ENCODE measurements around the gene PRRT1B. TPM values are rescaled to one million over a fixed set of nuclear protein-coding genes. Genes with fewer than 3 reads are reported as not detected.

The PRRT1B gene
- total RNA-seq, 1 donor from 2014 or later, result 11.1 TPM

DNA sequence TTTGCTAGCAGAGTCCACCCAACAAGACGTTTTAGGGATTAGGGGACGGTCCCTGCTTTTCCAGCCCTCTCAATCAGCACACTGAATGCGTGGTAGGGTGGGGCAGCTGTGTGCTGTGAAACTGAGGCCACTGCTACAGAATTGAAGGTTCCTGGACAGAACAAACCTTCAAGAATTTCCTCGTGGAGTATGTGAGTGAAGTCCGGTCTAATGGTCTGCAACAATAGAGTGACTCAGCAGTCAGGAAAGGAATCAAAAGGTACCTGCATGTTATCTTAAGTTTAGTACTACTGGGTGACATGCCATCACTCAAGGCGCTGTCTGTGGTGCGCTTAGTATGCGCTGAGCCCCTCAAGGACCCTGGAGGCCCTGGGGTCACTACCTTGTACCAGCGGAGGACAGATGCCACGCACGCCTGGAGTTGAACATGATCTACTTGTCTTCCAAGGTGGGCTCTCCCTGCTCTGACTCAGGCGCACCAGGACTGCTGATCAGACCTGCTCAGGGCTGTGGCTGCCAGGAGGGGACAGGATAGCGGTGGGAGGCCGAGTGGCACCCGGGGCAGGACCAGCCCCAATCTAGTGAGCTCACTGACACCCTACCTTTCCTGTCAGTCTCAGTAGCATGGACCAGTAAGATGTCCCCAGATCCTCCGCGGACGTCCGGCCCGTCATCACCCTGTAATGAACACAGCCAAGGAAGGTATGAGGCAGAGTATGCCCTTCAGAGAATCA, 50.5 kb downstream of the PRRT1B start:
- DNase-seq (ENCODE audit: low spot score), result no peak

DNA sequence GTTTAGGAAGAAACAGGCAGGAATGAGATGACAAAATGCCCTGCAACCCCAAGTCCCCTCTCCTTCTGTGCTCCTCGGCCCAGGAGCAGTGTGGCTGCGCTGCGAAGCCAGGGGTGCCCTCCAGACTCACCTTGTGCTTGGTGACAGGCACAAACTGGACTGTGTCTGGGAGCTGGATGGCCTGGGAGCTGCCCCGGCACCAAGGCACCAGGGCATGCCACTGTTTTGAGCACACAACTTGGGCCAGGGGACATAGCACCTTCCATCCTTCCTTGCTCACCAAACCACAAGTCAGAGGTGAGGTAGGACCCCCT, 51.1 kb downstream of the PRRT1B start:
- DNase-seq (ENCODE audit: low spot score), result no peak

DNA sequence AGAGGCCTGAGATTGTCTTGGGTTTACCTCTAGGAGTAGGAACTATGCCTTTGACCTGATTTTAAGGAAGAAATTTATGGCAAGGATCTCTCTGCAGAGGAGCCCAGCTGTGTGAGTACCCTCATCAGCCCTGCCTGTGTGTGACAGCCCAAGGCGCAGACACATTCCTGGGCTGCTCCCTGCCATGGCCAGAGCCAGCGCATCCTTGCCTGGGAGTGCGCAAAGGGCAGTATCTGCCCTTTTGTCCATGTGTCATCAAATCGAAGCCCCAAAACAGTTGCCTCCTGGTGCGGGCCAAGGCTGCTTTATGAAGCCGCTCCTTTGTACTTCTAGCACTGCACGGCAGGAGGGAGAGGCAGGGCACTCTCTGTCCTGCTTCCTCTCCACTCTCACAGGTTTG, 51.9 kb downstream of the PRRT1B start:
- DNase-seq (ENCODE audit: low spot score), result no peak

DNA sequence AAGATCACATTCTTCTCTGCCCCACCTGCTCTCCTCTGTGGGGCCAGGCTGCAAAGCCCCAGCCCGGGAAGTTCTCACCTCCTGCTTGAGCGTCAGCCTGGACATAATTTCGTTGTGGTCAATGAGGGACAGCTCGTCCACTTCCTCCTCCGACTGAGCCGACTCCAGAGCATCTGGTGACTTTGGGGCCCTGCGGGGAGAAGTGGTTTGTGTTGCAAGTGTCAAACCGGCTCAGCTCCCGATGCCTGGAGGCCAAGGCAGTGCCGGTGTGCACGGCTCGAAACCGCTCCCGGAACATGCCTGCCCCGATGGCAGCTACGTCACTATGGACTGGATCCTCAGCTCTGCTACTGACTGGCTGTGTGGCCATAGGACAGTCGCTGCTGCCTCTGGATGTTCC, 52.8 kb downstream of the PRRT1B start:
- DNase-seq (ENCODE audit: low spot score), result peak; percentile 45

DNA sequence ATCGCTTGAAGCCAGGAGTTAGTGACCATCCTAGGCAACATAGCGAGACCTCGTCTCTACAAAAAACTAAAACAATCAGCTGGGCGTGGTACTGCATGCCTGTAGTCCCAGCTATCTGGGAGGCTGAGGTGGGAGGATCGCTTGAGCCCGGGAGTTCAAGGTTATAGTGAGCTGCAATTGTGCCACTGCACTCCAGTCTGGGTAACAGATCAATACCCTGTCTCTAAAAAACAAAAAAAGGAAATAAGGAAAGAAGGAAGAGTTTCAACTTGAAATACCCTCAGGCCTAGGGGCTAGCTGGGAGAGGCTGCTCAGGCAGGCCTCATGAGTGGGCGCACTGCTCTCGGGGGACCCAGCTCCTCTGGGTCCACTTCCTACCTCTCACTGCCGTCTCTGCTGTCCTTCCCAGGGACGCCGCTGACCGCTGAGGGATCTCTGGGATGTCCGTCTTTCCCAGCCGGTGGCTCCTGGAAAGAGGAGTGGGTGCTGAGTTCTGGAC, 56.4 kb downstream of the PRRT1B start:
- peak; percentile 29 for DNase-seq (ENCODE audit: low spot score)

DNA sequence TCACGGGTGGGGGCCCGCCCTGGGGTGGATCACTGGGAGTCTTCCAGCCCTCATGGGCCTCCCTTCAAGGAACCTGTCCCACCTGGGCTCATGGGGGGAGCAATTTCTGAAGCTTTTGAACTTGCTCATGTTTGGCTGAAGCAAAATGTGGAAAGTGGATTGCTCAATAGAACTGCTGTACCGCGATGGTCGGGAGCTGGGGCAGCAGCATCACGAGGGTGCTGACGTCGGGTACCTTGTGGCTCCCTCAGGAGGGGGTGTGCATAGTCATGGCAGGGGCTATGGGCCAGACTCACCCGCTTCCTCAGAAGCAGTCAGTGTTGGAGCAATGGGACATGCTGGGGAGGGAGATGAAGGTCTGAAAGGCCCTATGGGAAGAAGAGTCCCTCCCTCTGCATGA, 57.9 kb downstream of the PRRT1B start:
- no peak for DNase-seq (ENCODE audit: low spot score)

DNA sequence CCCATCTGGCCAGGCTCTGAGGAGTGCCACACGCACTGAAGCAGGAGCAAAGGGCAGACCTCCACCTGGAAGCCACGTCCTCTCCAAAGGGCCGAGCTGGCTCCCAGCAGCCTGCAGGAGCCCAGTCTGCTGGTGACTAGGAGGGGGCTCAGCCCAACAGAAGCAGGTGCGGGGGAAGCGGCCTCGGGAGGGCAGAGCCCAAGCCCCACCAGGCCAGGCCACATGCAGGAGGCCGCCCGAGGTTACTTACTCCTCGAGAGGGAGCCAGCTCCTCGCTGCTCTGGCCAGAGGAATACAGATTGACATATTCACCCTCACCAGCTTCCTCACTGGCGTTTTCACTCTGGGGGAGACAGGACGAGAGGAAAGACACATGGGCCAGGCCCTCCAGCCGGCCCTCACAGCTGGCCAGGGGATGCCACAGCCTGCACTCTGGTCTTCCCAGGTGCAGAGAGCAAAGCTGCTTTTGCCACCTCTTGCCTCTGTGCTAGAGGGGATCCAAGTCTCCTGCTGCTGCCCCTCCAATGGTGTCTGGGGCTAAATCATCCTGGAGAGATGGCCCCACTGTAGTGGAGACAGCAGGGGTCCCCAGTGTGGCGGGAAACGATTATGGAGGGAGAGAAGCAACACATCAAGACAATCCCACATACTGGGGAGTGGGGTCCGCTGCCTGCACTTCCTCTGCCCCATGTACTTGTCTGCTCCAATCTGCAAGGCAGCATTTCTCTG, 58.6 kb downstream of the PRRT1B start:
- no peak for DNase-seq (ENCODE audit: low spot score)

DNA sequence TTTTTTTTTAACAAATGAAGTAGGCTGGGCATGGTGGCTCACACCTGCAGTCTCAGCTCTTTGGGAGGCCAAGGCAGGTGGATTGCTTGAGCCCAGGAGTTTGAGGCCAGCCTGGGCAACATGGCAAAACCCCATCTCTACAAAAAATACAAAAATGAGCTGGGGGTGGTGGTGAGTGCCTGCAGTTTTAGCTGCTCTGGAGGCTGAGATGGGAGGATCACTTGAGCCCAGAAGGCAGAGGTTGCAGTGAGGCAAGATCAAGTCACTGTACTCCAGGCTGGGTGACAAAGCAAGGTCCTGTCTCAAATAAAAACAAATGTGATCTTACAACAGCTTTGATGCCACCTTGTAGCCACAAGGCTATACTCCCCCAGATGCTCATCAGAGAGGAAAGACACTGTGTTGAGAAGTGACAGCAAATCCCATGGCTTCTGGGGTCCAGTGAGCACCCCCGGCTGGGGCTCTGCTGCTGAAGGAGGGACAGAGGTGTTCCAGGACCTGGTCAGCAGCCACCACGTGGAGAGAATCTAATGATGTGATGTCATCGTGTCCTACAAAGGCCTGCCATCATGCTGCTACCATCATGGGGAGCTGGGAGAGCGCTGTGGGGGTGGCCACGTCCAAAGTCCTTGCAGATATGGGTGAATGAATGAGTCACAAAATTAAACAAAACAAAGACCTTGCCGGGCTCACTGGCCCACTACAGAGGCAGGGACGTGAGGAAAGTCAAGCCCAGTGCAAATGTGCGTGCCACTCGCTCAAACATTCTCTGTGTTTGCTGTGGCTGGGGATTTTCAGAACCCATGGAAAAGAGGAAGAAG, 60.7 kb downstream of the PRRT1B start:
- DNase-seq (ENCODE audit: low spot score), result peak; percentile 89

DNA sequence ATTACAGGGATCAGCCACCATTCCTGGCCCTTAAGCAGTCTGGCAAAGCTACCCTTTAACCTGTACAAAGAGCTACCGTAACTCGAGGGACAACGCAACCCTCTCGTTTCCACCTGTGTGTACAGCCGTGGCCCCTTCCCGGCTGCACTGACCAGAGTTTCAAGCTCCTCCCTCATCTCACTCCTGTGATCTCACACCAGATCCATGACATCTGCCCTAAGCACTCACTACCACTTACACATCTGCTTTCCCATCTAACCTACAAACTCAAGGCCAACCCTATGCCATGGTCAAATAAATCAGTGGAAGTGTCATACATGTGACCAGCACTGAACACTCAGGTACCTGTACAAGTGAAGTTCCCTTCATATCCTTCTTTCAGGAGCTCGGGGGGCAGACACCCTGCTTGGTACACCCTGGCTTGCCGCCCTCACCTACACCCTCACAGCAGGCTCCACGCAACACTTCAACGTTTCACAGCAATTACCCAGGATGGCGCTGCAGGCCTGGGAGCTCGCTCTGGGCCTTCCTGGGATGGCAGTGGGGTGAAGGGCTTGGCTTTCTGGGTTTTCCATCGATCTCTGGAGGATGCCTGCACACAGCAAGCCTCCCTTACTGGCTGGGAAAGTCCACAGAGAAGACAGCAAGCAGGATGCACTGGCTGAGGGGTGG, 61.7 kb downstream of the PRRT1B start:
- DNase-seq (ENCODE audit: low spot score), result no peak

DNA sequence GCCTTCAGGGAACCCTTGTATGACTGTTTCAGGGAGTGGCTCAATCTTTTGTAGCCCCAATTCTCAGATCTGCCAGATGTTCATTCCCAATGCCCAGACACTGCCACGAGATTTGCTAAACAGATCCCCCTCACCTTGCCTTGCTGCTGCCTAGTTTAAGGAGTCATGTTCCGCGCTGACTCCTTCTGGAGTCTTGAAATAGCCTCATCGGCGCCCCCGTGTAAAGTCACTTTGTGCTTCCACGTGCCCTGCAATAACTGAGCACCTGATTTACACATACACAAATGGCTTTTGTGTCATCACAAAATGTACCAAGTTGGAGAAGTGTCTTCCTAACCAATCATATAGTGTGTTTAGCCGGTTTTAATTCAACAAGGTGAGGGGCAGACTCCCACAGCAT, 62.3 kb downstream of the PRRT1B start:
- DNase-seq (ENCODE audit: low spot score), result no peak

DNA sequence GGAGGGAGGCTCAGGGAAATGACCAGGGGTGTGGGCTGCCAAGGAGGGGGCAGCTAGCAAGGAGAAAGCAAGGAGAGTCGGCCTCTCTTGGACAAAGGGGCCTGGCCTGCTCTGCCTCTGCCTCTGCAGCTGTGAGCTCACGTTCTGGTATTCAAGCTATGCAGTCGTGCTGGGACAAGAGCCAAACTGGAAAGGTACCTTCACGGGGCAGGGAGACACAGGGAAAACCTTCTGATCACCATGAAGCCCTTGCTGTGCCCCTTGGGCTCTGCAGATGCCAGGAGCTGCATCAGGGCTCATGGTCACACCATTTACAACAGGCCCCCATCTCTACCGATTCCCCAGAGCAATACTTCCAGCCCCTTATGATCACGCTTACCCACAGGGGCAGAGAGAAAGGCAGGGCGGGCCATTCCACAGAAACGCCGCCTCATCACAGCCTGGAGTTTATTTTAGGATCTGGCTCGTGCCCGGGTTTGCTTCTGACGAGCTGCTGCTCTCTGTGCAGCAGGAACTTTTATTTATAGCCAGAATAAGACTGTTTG, 63.2 kb downstream of the PRRT1B start:
- peak; percentile 86 for DNase-seq (ENCODE audit: low spot score)

Other genes with a start within 250 kb of the PRRT1B start
- gene PRRC2B, start 151.4 kb upstream of the PRRT1B start, total RNA-seq, result 261 TPM
- gene POMT1, start 42.6 kb upstream of the PRRT1B start, total RNA-seq, result 43.9 TPM
- 38.3 TPM for gene UCK1, start 14.3 kb upstream of the PRRT1B start, total RNA-seq
- 75.9 TPM for gene RAPGEF1, start 194.6 kb downstream of the PRRT1B start, total RNA-seq

All from mucosa of gallbladder (tissue), 1 donor.